PC-9 (cell line): ENCODE results near the gene ZNF831. TPM values are rescaled to one million over a fixed set of nuclear protein-coding genes. Genes with fewer than 3 reads are reported as not detected.

Source experiments
- BruUV-seq: library from RNA; stranded (reverse); fragments of 400-500 nt; replicated peaks from 2 replicates; lab custom pipeline; 2021; lab: Mats Ljungman, UMichigan
- CTCF ChIA-PET: fragments of 300-600 bp; sonication (Branson Sonifier 250); formaldehyde crosslinking; loops from one replicate; lab custom pipeline; 2022; ENCODE audit warnings: antibody characterized with exemption; lab: Charles Lee
- POLR2A ChIA-PET: fragments of 300-600 bp; sonication (Branson Sonifier 250); formaldehyde crosslinking; loops from one replicate; lab custom pipeline; 2022; ENCODE audit warnings: antibody characterized with exemption; ENCODE audit not compliant: unreplicated experiment; lab: Charles Lee
- DNase-seq, 2 experiments: peaks; one replicate each; pipeline versions ENCODE4 v3.0.0 to v3.0.0-alpha.2; 2015 to 2022; ENCODE audit warnings: mixed read lengths in 1 of 2
- H2AFZ ChIP-seq: fragments of 200-600 bp; sonication (generic); 2 replicates; pipeline ENCODE4 v1.8.1; 2017; ENCODE audit warnings: antibody characterized with exemption
- H3F3A ChIP-seq: fragments of 200-600 bp; sonication (generic); 2 replicates; pipeline ENCODE4 v1.8.1; 2017; ENCODE audit warnings: antibody characterized with exemption, mild to moderate bottlenecking, low read depth; ENCODE audit not compliant: insufficient read depth
- H3K27ac ChIP-seq: fragments of 200-600 bp; sonication (generic); 2 replicates; pipeline ENCODE4 v1.6.1; 2016; ENCODE audit warnings: mixed run types
- H3K27me3 ChIP-seq: fragments of 200-600 bp; sonication (generic); 2 replicates; pipeline ENCODE4 v1.6.1; 2016; ENCODE audit warnings: low read depth, mixed run types; ENCODE audit not compliant: insufficient read depth
- H3K36me3 ChIP-seq: fragments of 200-600 bp; sonication (generic); 2 replicates; pipeline ENCODE4 v1.6.1; 2016; ENCODE audit warnings: low read depth, mixed run types
- H3K4me1 ChIP-seq: fragments of 200-600 bp; sonication (generic); replicated peaks from 2 replicates; pipeline ENCODE4 v1.6.1; 2016; ENCODE audit warnings: mixed run types; ENCODE audit not compliant: insufficient read depth
- H3K4me2 ChIP-seq: fragments of 200-600 bp; sonication (generic); 2 replicates; pipeline ENCODE4 v1.6.1; 2017; ENCODE audit warnings: mixed run types
- H3K4me3 ChIP-seq: fragments of 200-600 bp; sonication (generic); 2 replicates; pipeline ENCODE4 v1.6.1; 2016; ENCODE audit warnings: mixed run types
- H3K79me2 ChIP-seq: fragments of 200-600 bp; sonication (generic); 2 replicates; pipeline ENCODE4 v1.6.1; 2017; ENCODE audit warnings: low read depth, mixed run types
- H3K9me2 ChIP-seq: fragments of 200-600 bp; sonication (generic); 2 replicates; pipeline ENCODE4 v1.8.1; 2017; ENCODE audit warnings: mild to moderate bottlenecking; ENCODE audit not compliant: insufficient read depth
- H3K9me3 ChIP-seq: fragments of 200-600 bp; sonication (generic); 2 replicates; pipeline ENCODE4 v1.8.1; 2016; ENCODE audit warnings: low read depth; ENCODE audit not compliant: insufficient read depth
- H4K20me1 ChIP-seq: fragments of 200-600 bp; sonication (generic); 2 replicates; pipeline ENCODE4 v1.8.1; 2017; ENCODE audit not compliant: insufficient read depth
- EZH2 ChIP-seq: fragments of 200-600 bp; sonication (generic); IDR thresholded peaks from 2 replicates; pipeline ENCODE4 v1.8.0; 2017; ENCODE audit warnings: antibody characterized with exemption, low read depth
- intact Hi-C: fragments of 100-400 bp; cut with micrococcal nuclease; formaldehyde crosslinking; loops from one replicate; pipeline ENCODE4 v1.10.0; 2022; ENCODE audit not compliant: unreplicated experiment
- total RNA-seq: library from RNA; stranded (reverse); gene quantifications from 2 replicates; pipeline ENCODE4 v1.2.3, GENCODE V29; 2021
- TF ChIP-seq, protein P1 (sequence below): fragments of 200-600 bp; sonication (generic); conservative IDR thresholded peaks from 2 replicates; pipeline ENCODE4 v1.6.1; 2017; ENCODE audit warnings: mixed run types, antibody characterized with exemption, mild to moderate bottlenecking, moderate library complexity

Gene ZNF831
- total RNA-seq, 1 experiment from 2014 or later: not detected

DNA sequence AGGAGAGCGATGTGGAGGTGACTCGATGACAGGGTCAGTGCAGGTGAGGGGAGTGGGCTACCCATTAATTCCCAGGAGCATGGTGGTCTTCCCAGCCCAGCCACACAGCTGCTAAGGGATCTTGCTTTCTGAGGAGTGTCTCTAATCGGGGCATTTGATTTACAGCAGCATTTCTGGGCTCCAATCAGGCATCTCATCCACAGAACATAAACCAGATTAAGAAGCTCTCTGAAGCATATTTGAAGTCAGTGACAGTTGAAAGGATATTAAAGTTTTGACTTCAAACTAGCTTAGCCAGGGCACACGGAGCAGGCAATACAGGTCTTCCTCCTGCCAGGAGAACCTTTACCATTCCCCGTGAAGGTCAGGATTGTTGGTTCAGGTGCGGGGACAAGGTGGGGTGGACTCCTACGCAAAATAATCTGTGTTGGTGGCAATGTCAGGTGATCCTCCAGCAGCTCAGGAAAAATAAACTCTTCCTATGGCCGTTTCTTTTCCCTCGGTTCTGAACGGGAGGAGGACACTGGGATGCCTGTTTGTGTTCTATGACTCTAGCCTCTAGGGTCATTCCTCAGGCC lies 39.9 kb upstream of the ZNF831 start:
- intact Hi-C loops: no loop called here
- BruUV-seq: no TSS peak
- peaks cover 100% of the 10 kb centered on the region for H3K27me3 ChIP-seq
- no peaks in the 10 kb centered on the region for H3K4me1 ChIP-seq
- H3K27ac ChIP-seq: no peak overlapping the region
- no peak overlapping the region for H3K4me2 ChIP-seq
- DNase-seq: no peak
- no peaks in the 10 kb centered on the region for H3K9me3 ChIP-seq
- H3K36me3 ChIP-seq: no peaks in the 10 kb centered on the region
- ChIA-PET POLR2A (no interaction called here), CTCF (no interaction called here)
- H3K4me3 ChIP-seq: no peak overlapping the region
- no peak overlapping the region for H2AFZ ChIP-seq
- no peaks in the 10 kb centered on the region for H3K79me2 ChIP-seq
- no peaks in the 10 kb centered on the region for H3K9me2 ChIP-seq
- no peaks in the 10 kb centered on the region for H4K20me1 ChIP-seq
- TF ChIP-seq EZH2: no peak
- TF ChIP-seq, protein P1, sequence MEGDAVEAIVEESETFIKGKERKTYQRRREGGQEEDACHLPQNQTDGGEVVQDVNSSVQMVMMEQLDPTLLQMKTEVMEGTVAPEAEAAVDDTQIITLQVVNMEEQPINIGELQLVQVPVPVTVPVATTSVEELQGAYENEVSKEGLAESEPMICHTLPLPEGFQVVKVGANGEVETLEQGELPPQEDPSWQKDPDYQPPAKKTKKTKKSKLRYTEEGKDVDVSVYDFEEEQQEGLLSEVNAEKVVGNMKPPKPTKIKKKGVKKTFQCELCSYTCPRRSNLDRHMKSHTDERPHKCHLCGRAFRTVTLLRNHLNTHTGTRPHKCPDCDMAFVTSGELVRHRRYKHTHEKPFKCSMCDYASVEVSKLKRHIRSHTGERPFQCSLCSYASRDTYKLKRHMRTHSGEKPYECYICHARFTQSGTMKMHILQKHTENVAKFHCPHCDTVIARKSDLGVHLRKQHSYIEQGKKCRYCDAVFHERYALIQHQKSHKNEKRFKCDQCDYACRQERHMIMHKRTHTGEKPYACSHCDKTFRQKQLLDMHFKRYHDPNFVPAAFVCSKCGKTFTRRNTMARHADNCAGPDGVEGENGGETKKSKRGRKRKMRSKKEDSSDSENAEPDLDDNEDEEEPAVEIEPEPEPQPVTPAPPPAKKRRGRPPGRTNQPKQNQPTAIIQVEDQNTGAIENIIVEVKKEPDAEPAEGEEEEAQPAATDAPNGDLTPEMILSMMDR: no peak
- no peaks in the 10 kb centered on the region for H3F3A ChIP-seq

DNA sequence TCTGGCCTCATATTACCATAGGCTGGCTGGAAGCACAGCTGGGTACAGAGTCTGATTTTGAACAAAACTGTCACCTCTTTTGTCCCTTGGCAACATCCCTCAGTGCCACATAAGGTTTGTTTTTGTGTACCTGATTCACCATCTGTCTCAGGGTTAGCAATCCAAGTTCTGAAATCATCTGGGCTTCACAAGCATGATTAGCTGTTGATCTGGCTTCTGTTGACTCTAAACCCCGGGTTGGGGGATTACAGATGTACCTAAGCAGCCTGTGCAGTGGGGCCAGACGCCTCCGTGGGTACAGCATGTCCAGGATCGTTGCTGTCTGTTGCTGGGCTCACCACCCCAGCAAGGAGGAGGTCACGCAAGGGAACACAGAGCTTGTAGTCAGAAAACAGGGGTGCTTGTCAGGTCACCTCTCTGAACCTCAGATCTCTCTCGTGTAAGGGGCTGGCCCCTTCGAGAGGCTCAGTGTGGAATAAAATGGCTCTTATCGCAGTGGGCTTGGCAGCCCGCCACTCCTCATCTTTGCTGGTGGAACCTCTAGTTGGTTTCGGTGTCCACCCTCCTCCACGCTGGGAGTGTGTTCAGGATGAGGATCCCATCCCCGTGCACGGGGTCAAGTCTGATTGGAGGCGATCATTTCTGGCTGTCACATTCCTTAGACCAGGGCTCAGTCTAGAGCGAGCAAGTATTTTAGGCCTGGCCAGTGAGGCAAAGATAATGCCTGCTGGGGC lies 39.2 kb upstream of the ZNF831 start:
- BruUV-seq: no TSS peak
- Histone ChIP-seq H2AFZ (no peak overlapping the region), H3K27ac (no peak overlapping the region), H3F3A (no peaks in the 10 kb centered on the region), H3K4me2 (no peak overlapping the region), H3K4me1 (no peaks in the 10 kb centered on the region), H3K79me2 (no peaks in the 10 kb centered on the region), H3K9me2 (no peaks in the 10 kb centered on the region), H3K27me3 (peaks cover 100% of the 10 kb centered on the region), H3K36me3 (no peaks in the 10 kb centered on the region), H3K4me3 (no peak overlapping the region), H3K9me3 (no peaks in the 10 kb centered on the region), H4K20me1 (no peaks in the 10 kb centered on the region)
- ChIA-PET CTCF (no interaction called here), POLR2A (no interaction called here)
- DNase-seq: no peak
- TF ChIP-seq, protein P1: no peak
- no peak for TF ChIP-seq EZH2
- intact Hi-C loops: no loop called here

DNA sequence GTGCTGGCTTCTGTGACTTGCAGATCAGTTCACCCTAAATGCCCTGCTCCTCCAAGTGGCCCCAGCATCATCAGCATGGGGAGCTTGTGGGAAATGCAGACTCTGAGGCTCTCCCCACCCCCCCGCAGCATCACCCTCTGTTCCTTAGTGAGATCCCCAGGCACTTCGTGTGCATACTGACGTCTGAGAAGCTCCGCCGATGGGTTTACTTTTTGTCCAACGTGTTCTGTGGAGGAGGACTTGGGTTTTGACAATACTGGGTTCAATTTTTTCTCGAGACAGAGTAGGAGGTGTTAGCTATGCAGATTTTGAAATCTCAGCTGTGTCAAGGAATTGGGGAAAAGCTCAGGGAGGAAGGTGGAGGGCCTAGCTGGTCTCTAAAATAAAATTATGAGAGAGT lies 38.3 kb upstream of the ZNF831 start:
- intact Hi-C loops: no loop called here
- POLR2A ChIA-PET: no interaction called here
- H3K79me2 ChIP-seq: no peaks in the 10 kb centered on the region
- DNase-seq: no peak
- no peak for TF ChIP-seq EZH2
- TF ChIP-seq, protein P1: no peak
- peaks cover 100% of the 10 kb centered on the region for H3K27me3 ChIP-seq
- BruUV-seq: no TSS peak
- no peak overlapping the region for H3K4me2 ChIP-seq
- no peaks in the 10 kb centered on the region for H3K9me3 ChIP-seq
- no peaks in the 10 kb centered on the region for H3F3A ChIP-seq
- no peak overlapping the region for H3K27ac ChIP-seq
- no peaks in the 10 kb centered on the region for H3K4me1 ChIP-seq
- H3K36me3 ChIP-seq: no peaks in the 10 kb centered on the region
- H4K20me1 ChIP-seq: no peaks in the 10 kb centered on the region
- no peak overlapping the region for H2AFZ ChIP-seq
- H3K4me3 ChIP-seq: no peak overlapping the region
- no peaks in the 10 kb centered on the region for H3K9me2 ChIP-seq
- CTCF ChIA-PET: no interaction called here
